GM18868 (cell line): ENCODE data around the gene C19orf85.
A peak's percentile ranks its signal among the peaks of the same experiment; 100 is the strongest.
"Not testable (repeated sequence)": the region's sequence is repeated elsewhere in the genome, so short reads cannot be mapped to it uniquely, and the experiment has no call there.

Experiments used
- ATAC-seq: cut with Tn5 transposase; IDR thresholded peaks from one replicate; pipeline ENCODE4 v1.9.1; 2021; ENCODE audit warnings: mild to moderate bottlenecking, moderate library complexity; ENCODE audit not compliant: unreplicated experiment

C19orf85 gene

GRCh38 chr19:55464662-55465054, at the start of gene C19orf85:
Gene C19orf85 (minus strand): TSS chr19:55464751. CDS start chr19:55464554, 197 bp downstream.
- no peak for ATAC-seq

- no peak for ATAC-seq
Measured at GRCh38 chr19:55508120-55508519, 43.6 kb upstream of the C19orf85 start.

GRCh38 chr19:55504981-55505380, 40.4 kb upstream of the C19orf85 start:
- ATAC-seq, result no peak

- ATAC-seq, result no peak
Measured at GRCh38 chr19:55504252-55504603, 39.7 kb upstream of the C19orf85 start.

- ATAC-seq, result peak; percentile 85
Measured at GRCh38 chr19:55503502-55504251, 39.1 kb upstream of the C19orf85 start.

GRCh38 chr19:55503157-55503501, 38.6 kb upstream of the C19orf85 start:
- ATAC-seq, result no peak

GRCh38 chr19:55502197-55502952, 37.8 kb upstream of the C19orf85 start:
- ATAC-seq, result no peak

- ATAC-seq, result no peak
Measured at GRCh38 chr19:55500368-55500952, 35.9 kb upstream of the C19orf85 start.

GRCh38 chr19:55498246-55498840, 33.8 kb upstream of the C19orf85 start:
- no peak for ATAC-seq

- no peak for ATAC-seq
Measured at GRCh38 chr19:55497763-55498162, 33.2 kb upstream of the C19orf85 start.

GRCh38 chr19:55496820-55497219, 32.3 kb upstream of the C19orf85 start:
- not testable (repeated sequence) for ATAC-seq

GRCh38 chr19:55495646-55496349, 31.2 kb upstream of the C19orf85 start:
- ATAC-seq, result no peak

- ATAC-seq, result no peak
Measured at GRCh38 chr19:55494172-55494761, 29.7 kb upstream of the C19orf85 start.

- no peak for ATAC-seq
Measured at GRCh38 chr19:55493645-55494171, 29.2 kb upstream of the C19orf85 start.

GRCh38 chr19:55493052-55493644, 28.6 kb upstream of the C19orf85 start:
- no peak for ATAC-seq

GRCh38 chr19:55492362-55492944, 27.9 kb upstream of the C19orf85 start:
- no peak for ATAC-seq

- no peak for ATAC-seq
Measured at GRCh38 chr19:55491546-55492360, 27.2 kb upstream of the C19orf85 start.

GRCh38 chr19:55490478-55491432, 26.2 kb upstream of the C19orf85 start:
- no peak for ATAC-seq
